GM12801 (cell line): Measurements from ENCODE around the gene MSI2.

ENCODE experiments used
- CTCF ChIP-seq: IDR thresholded peaks from one replicate; pipeline ENCODE4 v1.5.1; 2011; ENCODE audit warnings: control low read depth; ENCODE audit not compliant: insufficient read length; ENCODE audit errors: extremely low read depth

Gene MSI2

GRCh38 chr17:57636274-57636673 is 380.0 kb downstream of the MSI2 start:
- no peak for TF ChIP-seq CTCF

GRCh38 chr17:57636985-57637665 is 380.8 kb downstream of the MSI2 start:
- no peak for TF ChIP-seq CTCF

- no peak for TF ChIP-seq CTCF
Observed at GRCh38 chr17:57637666-57638010, 381.3 kb downstream of the MSI2 start.

GRCh38 chr17:57638284-57638683 is 382.0 kb downstream of the MSI2 start:
- TF ChIP-seq CTCF = no peak

GRCh38 chr17:57639381-57639780 is 383.1 kb downstream of the MSI2 start:
- no peak for TF ChIP-seq CTCF

- TF ChIP-seq CTCF = no peak
Observed at GRCh38 chr17:57640079-57640478, 383.8 kb downstream of the MSI2 start.

GRCh38 chr17:57641761-57642160 is 385.4 kb downstream of the MSI2 start:
- TF ChIP-seq CTCF = no peak
